ENCODE results near the gene PAX9. TPM values are rescaled to one million over a fixed set of nuclear protein-coding genes. Genes with fewer than 3 reads are reported as not detected.
"Not testable (repeated sequence)": the region's sequence is repeated elsewhere in the genome, so short reads cannot be mapped to it uniquely, and the experiment has no call there.

Gene PAX9
- total RNA-seq, 2 donors from 2014 or later: not detected

GRCh38 chr14:36690311-36691040, 28.8 kb downstream of the PAX9 start:
- H3K27me3 ChIP-seq: no peaks in the 10 kb centered on the region
- no peaks in the 10 kb centered on the region for H3K36me3 ChIP-seq

DNA sequence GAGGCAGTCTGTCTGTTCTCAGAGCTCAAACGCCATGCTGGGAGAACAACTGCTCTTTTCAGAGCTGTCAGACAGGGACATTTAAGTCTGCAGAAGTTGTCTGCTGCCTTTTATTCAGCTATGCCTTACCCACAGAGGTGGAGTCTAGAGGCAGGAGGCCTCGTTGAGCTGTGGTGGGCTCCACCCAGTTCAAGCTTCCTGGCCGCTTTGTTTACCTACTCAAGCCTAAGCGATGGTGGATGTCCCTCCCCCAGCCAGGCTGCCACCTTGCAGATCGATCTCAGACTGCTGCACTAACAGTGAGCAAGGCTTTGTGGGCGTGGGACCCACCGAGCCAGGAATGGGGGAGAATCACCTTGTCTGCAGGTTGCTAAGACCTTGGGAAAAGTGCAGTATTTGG, 37.8 kb downstream of the PAX9 start:
- not testable (repeated sequence) for H3K4me3 ChIP-seq; DNase-seq (ENCODE audit: low spot score); H3K27ac ChIP-seq; H3K36me3 ChIP-seq; H3K9me3 ChIP-seq; H3K27me3 ChIP-seq; H3K4me1 ChIP-seq

More at GRCh38 chr14:36690311-36691040, 28.8 kb downstream of the PAX9 start:
- no peak for DNase-seq (ENCODE audit: low spot score)
- Histone ChIP-seq H3K27ac (no peak overlapping the region), H3K4me1 (no peaks in the 10 kb centered on the region), H3K4me3 (no peak overlapping the region), H3K9me3 (peaks cover 0 to 4% of the 10 kb centered on the region in 2 donors)
- no peak for TF ChIP-seq CTCF (IDR thresholded peaks at IDR 0.05)

GRCh38 chr14:36700651-36701050, 39.0 kb downstream of the PAX9 start:
- DNase-seq (ENCODE audit: low spot score): no peak
- TF ChIP-seq CTCF (IDR thresholded peaks at IDR 0.05): no peak
- Histone ChIP-seq H3K27ac (no peak overlapping the region), H3K9me3 (peaks cover 0 to 1% of the 10 kb centered on the region in 2 donors), H3K4me1 (no peaks in the 10 kb centered on the region), H3K27me3 (no peaks in the 10 kb centered on the region), H3K4me3 (no peak overlapping the region), H3K36me3 (no peaks in the 10 kb centered on the region)

DNA sequence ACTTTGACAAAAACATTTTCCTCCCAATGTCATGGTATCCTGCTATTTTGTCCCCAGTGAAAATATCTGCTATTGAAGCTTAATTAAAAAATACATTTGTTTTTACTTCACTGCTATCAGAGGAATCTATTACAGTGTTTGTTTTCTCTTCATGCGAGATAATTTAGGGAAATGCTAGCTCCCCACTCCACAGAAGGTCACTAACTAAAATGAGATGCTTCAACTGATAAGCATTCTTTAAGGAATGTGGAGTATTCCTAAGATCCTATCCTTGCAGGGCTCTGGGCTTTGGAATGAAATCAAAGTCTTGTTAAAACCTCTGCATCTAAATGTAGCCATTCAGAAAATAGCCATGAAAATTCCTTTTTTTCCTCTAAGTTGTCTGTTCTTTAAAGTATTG, 39.5 kb downstream of the PAX9 start:
- H3K4me1 ChIP-seq: no peaks in the 10 kb centered on the region
- TF ChIP-seq CTCF (IDR thresholded peaks at IDR 0.05): no peak
- no peaks in the 10 kb centered on the region for H3K9me3 ChIP-seq
- no peaks in the 10 kb centered on the region for H3K36me3 ChIP-seq
- DNase-seq (ENCODE audit: low spot score): no peak
- no peaks in the 10 kb centered on the region for H3K27me3 ChIP-seq
- no peak overlapping the region for H3K27ac ChIP-seq
- no peak overlapping the region for H3K4me3 ChIP-seq

DNA sequence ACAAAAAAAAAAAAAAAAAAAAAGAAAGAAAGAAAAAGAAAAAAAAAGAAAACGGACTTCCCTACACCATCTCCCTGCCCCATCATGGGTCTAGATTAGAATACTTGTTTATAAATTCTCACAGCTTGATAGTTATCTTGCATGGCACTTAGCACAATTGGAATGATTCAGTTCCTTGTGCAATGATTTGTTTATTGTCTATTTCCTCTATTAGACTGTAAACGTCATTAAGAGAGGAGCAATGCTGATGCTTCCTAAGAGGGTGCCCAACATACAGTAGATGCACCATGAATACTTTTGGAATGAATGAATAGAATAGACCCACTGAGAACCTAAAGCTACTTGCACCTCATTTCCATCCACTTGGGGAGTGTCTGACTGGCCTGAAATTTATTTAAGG, 40.8 kb downstream of the PAX9 start:
- H3K27ac ChIP-seq: no peak overlapping the region
- no peak for DNase-seq (ENCODE audit: low spot score)
- H3K27me3 ChIP-seq: no peaks in the 10 kb centered on the region
- no peaks in the 10 kb centered on the region for H3K4me1 ChIP-seq
- no peak overlapping the region for H3K4me3 ChIP-seq
- no peaks in the 10 kb centered on the region for H3K36me3 ChIP-seq
- no peaks in the 10 kb centered on the region for H3K9me3 ChIP-seq
- no peak for TF ChIP-seq CTCF (IDR thresholded peaks at IDR 0.05)

DNA sequence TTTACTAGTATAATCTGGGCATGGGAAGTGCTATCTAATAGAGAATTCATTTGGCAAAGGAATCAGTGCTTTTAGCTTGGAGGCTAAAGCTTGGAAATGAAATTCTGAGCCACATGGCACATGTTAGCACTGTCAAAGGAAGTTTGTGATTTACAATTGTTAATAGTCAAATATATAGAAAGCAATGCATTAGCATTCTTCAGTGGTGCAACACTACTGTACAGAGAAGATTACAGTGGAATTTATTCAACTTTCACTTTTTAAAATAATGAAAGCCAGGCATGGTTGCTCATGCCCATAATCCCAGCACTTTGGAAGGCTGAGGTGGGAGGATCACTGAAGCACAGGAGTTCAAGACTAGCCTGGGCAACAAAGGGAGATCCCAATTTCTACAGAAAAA, 45.9 kb downstream of the PAX9 start:
- no peaks in the 10 kb centered on the region for H3K9me3 ChIP-seq
- H3K27me3 ChIP-seq: no peaks in the 10 kb centered on the region
- no peaks in the 10 kb centered on the region for H3K36me3 ChIP-seq
- TF ChIP-seq CTCF (IDR thresholded peaks at IDR 0.05): no peak
- H3K4me1 ChIP-seq: no peaks in the 10 kb centered on the region
- H3K27ac ChIP-seq: no peak overlapping the region
- DNase-seq (ENCODE audit: low spot score): no peak
- H3K4me3 ChIP-seq: no peak overlapping the region
